Stimulated activated CD4-positive, alpha-beta T cell treated with anti-CD3 and anti-CD28 coated beads, Interleukin-15, amount 100 ng/mL, for 1 hour (primary cell): ENCODE measurements around the gene SPRY1.

ENCODE experiments used
- DNase-seq, 2 donors: peaks; one replicate each; pipeline ENCODE4 v3.0.0-alpha.2; 2020; ENCODE audit warnings: low read depth in 1 of 2, low spot score in 1 of 2

SPRY1 gene

GRCh38 chr4:123438031-123438430, 41.4 kb downstream of the SPRY1 start:
- DNase-seq: no peak

- no peak for DNase-seq
Observed at GRCh38 chr4:123443401-123444289, 47.0 kb downstream of the SPRY1 start.

DNA sequence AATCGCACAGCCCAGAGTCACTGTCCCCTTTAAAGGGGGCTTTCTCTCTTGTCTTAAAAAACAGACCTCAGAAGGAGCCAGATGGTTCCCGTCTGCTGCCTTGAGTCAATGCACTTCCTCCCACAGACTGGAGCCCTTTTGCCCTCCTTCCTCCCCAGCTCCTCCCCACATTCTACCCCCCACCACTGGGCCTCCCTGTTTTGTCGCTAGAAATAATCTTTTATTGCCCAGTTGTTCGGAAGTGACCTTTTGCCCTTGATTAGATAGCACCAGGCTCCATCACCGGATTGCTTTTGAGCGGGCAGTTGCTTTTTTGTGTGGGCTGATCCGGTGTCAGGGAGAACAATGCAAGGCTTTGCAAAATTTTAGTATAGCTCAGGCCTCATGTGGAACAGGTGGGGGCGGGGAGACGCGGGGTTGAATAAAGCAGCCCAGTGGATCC, 47.7 kb downstream of the SPRY1 start:
- no peak for DNase-seq

- no peak for DNase-seq
Observed at GRCh38 chr4:123446865-123447474, 50.4 kb downstream of the SPRY1 start.

GRCh38 chr4:123449362-123449761, 52.8 kb downstream of the SPRY1 start:
- no peak for DNase-seq

GRCh38 chr4:123449780-123450179, 53.2 kb downstream of the SPRY1 start:
- DNase-seq: no peak

GRCh38 chr4:123450393-123450792, 53.8 kb downstream of the SPRY1 start:
- no peak for DNase-seq

- no peak for DNase-seq
Observed at GRCh38 chr4:123452616-123453015, 56.0 kb downstream of the SPRY1 start.

GRCh38 chr4:123453061-123453680, 56.6 kb downstream of the SPRY1 start:
- no peak for DNase-seq
